ENCODE data around the gene RABGAP1L. TPM values are rescaled to one million over a fixed set of nuclear protein-coding genes. Genes with fewer than 3 reads are reported as not detected.

RABGAP1L gene
- total and polyA plus RNA-seq, 4 donors = 33.7 to 128 (median 62.1) TPM

DNA sequence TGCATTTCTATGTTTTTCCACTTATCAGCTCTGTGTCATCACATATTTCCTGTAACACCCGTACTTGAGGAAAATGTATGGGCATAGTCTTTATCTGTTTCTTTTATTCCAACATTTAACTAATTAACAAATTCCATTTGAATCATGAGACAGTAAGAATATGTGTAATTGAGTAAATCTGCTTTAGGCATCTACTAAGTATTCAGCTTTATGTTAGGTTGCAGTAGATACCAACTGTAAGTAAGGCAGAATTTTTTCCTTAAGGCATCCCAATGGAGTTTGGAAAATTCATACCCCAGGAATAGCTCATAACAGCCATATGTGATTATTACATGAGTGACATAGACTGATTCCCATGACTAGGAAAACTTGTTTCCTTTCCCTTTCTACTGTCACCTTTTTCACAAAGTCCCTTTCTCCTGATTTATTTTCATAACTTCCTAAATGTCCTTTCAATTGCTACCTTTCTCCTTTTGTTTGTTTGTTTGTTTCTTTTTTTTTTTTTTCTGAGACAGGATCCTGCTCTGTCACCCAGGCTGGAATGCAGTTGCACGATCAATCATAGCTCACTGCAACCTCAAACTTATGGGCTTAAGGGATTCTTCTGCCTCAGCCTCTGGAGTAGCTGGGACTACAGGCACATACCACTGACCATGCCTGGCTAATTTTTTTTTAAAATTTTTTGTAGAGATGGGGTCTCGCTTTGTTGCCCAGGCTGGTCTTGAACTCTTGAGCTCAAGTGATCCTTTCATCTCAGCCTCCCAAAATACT lies 780.6 kb downstream of the RABGAP1L start:
- no peaks in the 10 kb centered on the region for H3K27me3 ChIP-seq (ENCODE audit: control insufficient read depth, insufficient read depth, low read length)
- WGBS (ENCODE audit: insufficient coverage) = no CpG with 5 or more reads among the region's 3 CpGs
- no peak overlapping the region for H3K4me3 ChIP-seq (ENCODE audit: low read depth, low read length)
- H3K27ac ChIP-seq (ENCODE audit: low read depth, low read length) = no peak overlapping the region
- DNase-seq (ENCODE audit: low read depth in 4 of 6, low spot score in 6 of 6) = no peak
- no peaks in the 10 kb centered on the region for H3K4me1 ChIP-seq (ENCODE audit: control insufficient read depth, insufficient read depth, low read length)
- H3K36me3 ChIP-seq (ENCODE audit: control insufficient read depth, insufficient read depth, low read length) = no peaks in the 10 kb centered on the region
- no peaks in the 10 kb centered on the region for H3K9me3 ChIP-seq (ENCODE audit: control insufficient read depth, insufficient read depth, low read length)

DNA sequence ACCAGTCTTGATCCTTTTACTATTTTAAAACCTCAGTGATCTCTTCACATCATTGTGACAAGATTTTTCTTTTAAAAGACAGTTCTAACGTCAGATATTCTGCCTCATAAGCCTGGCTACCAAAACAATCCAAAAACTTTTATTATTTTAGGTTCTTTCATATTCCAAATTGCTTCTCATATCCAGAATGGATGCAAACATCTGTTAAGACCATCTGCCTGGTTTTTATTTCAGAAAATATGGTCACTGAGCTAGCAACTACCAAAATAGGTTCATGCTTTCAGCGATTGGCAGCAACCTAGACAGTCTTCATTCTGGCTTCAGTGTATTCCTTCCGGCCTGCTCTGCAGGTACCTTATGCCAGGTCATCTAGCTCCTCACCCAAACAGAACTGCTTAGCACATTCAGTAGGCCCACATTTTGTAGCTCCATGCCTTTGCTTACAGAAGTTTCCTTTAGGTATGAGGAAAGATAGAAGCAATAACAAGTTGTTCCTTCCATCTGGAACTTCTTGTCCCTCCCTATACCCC lies 781.4 kb downstream of the RABGAP1L start:
- Histone ChIP-seq H3K4me3 (ENCODE audit: low read depth, low read length) (no peak overlapping the region), H3K4me1 (ENCODE audit: control insufficient read depth, insufficient read depth, low read length) (no peaks in the 10 kb centered on the region), H3K9me3 (ENCODE audit: control insufficient read depth, insufficient read depth, low read length) (no peaks in the 10 kb centered on the region), H3K27me3 (ENCODE audit: control insufficient read depth, insufficient read depth, low read length) (no peaks in the 10 kb centered on the region), H3K27ac (ENCODE audit: low read depth, low read length) (no peak overlapping the region), H3K36me3 (ENCODE audit: control insufficient read depth, insufficient read depth, low read length) (no peaks in the 10 kb centered on the region)
- peak in 1 of 6 donors; percentile 63 for DNase-seq (ENCODE audit: low read depth in 4 of 6, low spot score in 6 of 6)
- 93% methylated on average over 3 of the region's 3 CpGs for WGBS (ENCODE audit: insufficient coverage)

- no peak for DNase-seq (ENCODE audit: low read depth in 4 of 6, low spot score in 6 of 6)
- Histone ChIP-seq H3K4me1 (ENCODE audit: control insufficient read depth, insufficient read depth, low read length) (no peaks in the 10 kb centered on the region), H3K27ac (ENCODE audit: low read depth, low read length) (no peak overlapping the region), H3K27me3 (ENCODE audit: control insufficient read depth, insufficient read depth, low read length) (no peaks in the 10 kb centered on the region), H3K4me3 (ENCODE audit: low read depth, low read length) (no peak overlapping the region), H3K9me3 (ENCODE audit: control insufficient read depth, insufficient read depth, low read length) (no peaks in the 10 kb centered on the region), H3K36me3 (ENCODE audit: control insufficient read depth, insufficient read depth, low read length) (no peaks in the 10 kb centered on the region)
- WGBS (ENCODE audit: insufficient coverage) = 43% methylated on average over 1 of the region's 2 CpGs
Measured at GRCh38 chr1:174942547-174943255, 783.4 kb downstream of the RABGAP1L start.

DNA sequence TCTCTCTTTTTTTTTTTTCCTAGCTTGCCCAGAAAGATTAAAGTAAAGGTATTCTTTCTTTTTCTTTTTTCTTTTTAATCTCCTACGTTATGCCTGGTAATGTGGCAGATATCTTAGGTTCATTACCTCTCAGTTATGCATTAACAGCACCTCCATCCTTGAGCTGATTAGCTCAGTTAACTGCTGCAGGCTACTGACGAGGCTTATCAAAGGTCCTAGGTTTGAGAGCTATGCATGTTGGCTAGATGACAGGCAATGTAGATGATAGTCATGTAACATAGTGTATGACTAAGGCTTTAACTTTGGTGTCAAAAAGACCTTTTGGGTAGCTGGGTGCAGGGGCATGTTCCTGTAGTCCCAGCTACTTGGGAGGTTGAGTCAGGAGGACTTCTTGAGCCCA lies 786.7 kb downstream of the RABGAP1L start:
- H3K36me3 ChIP-seq (ENCODE audit: control insufficient read depth, insufficient read depth, low read length) = no peaks in the 10 kb centered on the region
- 86% methylated on average over 1 of the region's 2 CpGs for WGBS (ENCODE audit: insufficient coverage)
- H3K27ac ChIP-seq (ENCODE audit: low read depth, low read length) = no peak overlapping the region
- H3K27me3 ChIP-seq (ENCODE audit: control insufficient read depth, insufficient read depth, low read length) = no peaks in the 10 kb centered on the region
- H3K4me1 ChIP-seq (ENCODE audit: control insufficient read depth, insufficient read depth, low read length) = no peaks in the 10 kb centered on the region
- no peaks in the 10 kb centered on the region for H3K9me3 ChIP-seq (ENCODE audit: control insufficient read depth, insufficient read depth, low read length)
- H3K4me3 ChIP-seq (ENCODE audit: low read depth, low read length) = no peak overlapping the region
- DNase-seq (ENCODE audit: low read depth in 4 of 6, low spot score in 6 of 6) = no peak

DNA sequence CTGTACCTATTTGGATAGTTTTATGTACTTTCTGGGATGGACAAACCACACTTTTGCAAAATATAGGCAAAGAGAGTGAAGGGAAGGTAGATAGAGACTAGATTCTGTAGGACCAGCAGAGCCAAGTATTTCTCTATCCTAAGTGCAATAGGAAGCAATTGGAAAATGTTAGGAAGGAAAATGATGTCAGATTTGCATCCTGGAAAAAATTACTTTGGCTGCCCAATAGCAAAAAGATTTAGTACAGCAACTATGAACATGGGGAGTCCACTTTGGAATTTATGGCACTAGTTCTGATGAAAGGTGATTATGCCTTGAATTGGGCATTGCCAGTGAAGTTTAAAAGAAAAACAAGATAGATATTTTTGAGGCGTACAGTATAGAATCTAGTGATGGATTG lies 789.7 kb downstream of the RABGAP1L start:
- Histone ChIP-seq H3K4me3 (ENCODE audit: low read depth, low read length) (no peak overlapping the region), H3K27me3 (ENCODE audit: control insufficient read depth, insufficient read depth, low read length) (no peaks in the 10 kb centered on the region), H3K36me3 (ENCODE audit: control insufficient read depth, insufficient read depth, low read length) (no peaks in the 10 kb centered on the region), H3K27ac (ENCODE audit: low read depth, low read length) (no peak overlapping the region), H3K9me3 (ENCODE audit: control insufficient read depth, insufficient read depth, low read length) (no peaks in the 10 kb centered on the region), H3K4me1 (ENCODE audit: control insufficient read depth, insufficient read depth, low read length) (no peaks in the 10 kb centered on the region)
- DNase-seq (ENCODE audit: low read depth in 4 of 6, low spot score in 6 of 6) = no peak
- 87% methylated on average over 1 of the region's 1 CpG for WGBS (ENCODE audit: insufficient coverage)

DNA sequence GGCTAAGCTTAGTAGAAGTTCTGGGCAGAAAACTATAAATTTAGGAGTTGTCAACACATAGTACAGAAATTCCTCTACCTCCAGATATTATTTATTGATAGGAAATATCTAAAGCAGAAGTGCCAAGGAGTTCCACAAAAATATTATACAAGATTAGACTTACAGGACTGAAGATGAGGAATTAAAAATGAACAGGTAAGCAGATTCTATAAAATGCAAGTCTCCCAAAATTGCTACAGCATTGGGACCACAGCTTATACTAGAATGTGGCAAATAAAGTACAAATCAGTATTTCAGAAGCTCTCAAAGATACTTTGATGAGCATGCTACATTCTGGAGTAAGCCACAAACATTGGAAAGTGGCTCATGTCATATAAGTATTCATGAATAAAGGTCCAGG lies 790.3 kb downstream of the RABGAP1L start:
- Histone ChIP-seq H3K4me3 (ENCODE audit: low read depth, low read length) (no peak overlapping the region), H3K36me3 (ENCODE audit: control insufficient read depth, insufficient read depth, low read length) (no peaks in the 10 kb centered on the region), H3K4me1 (ENCODE audit: control insufficient read depth, insufficient read depth, low read length) (no peaks in the 10 kb centered on the region), H3K27ac (ENCODE audit: low read depth, low read length) (no peak overlapping the region), H3K9me3 (ENCODE audit: control insufficient read depth, insufficient read depth, low read length) (no peaks in the 10 kb centered on the region), H3K27me3 (ENCODE audit: control insufficient read depth, insufficient read depth, low read length) (no peaks in the 10 kb centered on the region)
- no peak for DNase-seq (ENCODE audit: low read depth in 4 of 6, low spot score in 6 of 6)

DNA sequence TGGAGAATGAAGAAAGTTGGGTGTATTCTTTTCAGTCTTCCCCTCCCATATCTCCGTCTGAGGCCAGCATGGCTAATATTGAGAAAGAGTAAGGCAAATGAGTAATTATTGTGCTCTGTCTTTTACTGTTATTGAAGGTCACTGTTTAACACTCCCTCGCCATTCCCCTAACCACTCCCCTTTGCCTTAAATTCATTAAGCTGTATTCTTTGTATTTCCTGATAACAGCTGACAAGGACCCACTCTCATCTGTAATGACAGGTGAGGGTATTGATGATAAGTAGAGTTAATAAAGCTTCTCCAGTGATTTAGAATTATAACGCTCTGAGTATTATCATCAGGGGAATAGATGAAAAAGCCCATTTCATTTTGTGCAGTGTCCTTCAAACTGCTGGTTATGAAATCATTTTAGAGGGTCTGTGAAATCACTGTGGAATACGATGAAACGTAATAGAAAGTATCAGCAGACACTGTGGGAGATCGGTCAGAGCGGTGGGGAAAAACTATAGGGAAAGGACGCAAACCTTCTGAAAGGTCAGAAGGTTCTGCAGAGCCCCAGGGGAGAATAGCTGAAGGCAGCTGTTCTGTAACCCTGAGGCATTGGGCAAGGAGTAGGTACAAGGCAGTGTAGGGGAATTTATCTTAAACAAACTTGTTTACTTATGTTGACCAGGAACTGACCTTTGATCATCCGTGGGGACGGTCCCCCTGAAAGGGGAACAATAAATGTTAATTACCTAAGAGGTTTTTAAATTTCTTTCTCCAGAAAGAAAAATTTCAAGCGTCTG lies 794.2 kb downstream of the RABGAP1L start:
- no peaks in the 10 kb centered on the region for H3K4me1 ChIP-seq (ENCODE audit: control insufficient read depth, insufficient read depth, low read length)
- 46% methylated on average over 6 of the region's 11 CpGs for WGBS (ENCODE audit: insufficient coverage)
- no peaks in the 10 kb centered on the region for H3K36me3 ChIP-seq (ENCODE audit: control insufficient read depth, insufficient read depth, low read length)
- no peak overlapping the region for H3K4me3 ChIP-seq (ENCODE audit: low read depth, low read length)
- H3K27ac ChIP-seq (ENCODE audit: low read depth, low read length) = peak overlapping the region; percentile 25
- H3K9me3 ChIP-seq (ENCODE audit: control insufficient read depth, insufficient read depth, low read length) = no peaks in the 10 kb centered on the region
- H3K27me3 ChIP-seq (ENCODE audit: control insufficient read depth, insufficient read depth, low read length) = no peaks in the 10 kb centered on the region
- DNase-seq (ENCODE audit: low read depth in 4 of 6, low spot score in 6 of 6) = peak in 1 of 6 donors; percentile 77

DNA sequence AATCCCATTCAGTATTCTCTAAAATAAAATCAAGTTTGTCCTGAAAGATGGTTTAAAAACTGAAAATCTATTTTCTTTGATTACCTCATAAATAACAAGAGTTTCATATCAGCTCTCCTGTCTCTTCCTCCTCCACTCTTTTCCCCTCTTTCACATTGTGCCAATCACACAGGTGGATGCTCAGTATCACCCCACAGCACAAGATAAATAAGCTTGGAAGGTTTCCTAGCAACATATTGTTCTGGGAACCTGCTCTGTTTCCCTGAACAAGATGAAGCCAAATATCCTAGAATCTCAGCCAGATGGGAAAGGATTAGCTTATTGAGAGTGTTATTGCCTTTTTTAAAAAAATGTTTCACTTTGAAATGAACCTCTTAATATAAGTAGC lies 794.7 kb downstream of the RABGAP1L start:
- peak overlapping the region; percentile 25 for H3K27ac ChIP-seq (ENCODE audit: low read depth, low read length)

GRCh38 chr1:174954671-174955669 lies 795.6 kb downstream of the RABGAP1L start:
- Histone ChIP-seq H3K4me1 (ENCODE audit: control insufficient read depth, insufficient read depth, low read length) (no peaks in the 10 kb centered on the region), H3K27me3 (ENCODE audit: control insufficient read depth, insufficient read depth, low read length) (no peaks in the 10 kb centered on the region), H3K4me3 (ENCODE audit: low read depth, low read length) (no peak overlapping the region), H3K27ac (ENCODE audit: low read depth, low read length) (peak overlapping the region; percentile 33), H3K9me3 (ENCODE audit: control insufficient read depth, insufficient read depth, low read length) (no peaks in the 10 kb centered on the region), H3K36me3 (ENCODE audit: control insufficient read depth, insufficient read depth, low read length) (no peaks in the 10 kb centered on the region)
- WGBS (ENCODE audit: insufficient coverage) = no CpG with 5 or more reads among the region's 3 CpGs
- DNase-seq (ENCODE audit: low read depth in 4 of 6, low spot score in 6 of 6) = peak in 2 of 6 donors; percentile 20 to 92

More for the DNA sequence above, 794.7 kb downstream of the RABGAP1L start:
- no peaks in the 10 kb centered on the region for H3K9me3 ChIP-seq (ENCODE audit: control insufficient read depth, insufficient read depth, low read length)
- no peaks in the 10 kb centered on the region for H3K4me1 ChIP-seq (ENCODE audit: control insufficient read depth, insufficient read depth, low read length)
- H3K4me3 ChIP-seq (ENCODE audit: low read depth, low read length) = no peak overlapping the region
- no peaks in the 10 kb centered on the region for H3K36me3 ChIP-seq (ENCODE audit: control insufficient read depth, insufficient read depth, low read length)
- peak in 3 of 6 donors; percentile 53 to 94 (median 79) for DNase-seq (ENCODE audit: low read depth in 4 of 6, low spot score in 6 of 6)
- H3K27me3 ChIP-seq (ENCODE audit: control insufficient read depth, insufficient read depth, low read length) = no peaks in the 10 kb centered on the region
